ENCODE measurements around the gene FKBP1A.

DNA sequence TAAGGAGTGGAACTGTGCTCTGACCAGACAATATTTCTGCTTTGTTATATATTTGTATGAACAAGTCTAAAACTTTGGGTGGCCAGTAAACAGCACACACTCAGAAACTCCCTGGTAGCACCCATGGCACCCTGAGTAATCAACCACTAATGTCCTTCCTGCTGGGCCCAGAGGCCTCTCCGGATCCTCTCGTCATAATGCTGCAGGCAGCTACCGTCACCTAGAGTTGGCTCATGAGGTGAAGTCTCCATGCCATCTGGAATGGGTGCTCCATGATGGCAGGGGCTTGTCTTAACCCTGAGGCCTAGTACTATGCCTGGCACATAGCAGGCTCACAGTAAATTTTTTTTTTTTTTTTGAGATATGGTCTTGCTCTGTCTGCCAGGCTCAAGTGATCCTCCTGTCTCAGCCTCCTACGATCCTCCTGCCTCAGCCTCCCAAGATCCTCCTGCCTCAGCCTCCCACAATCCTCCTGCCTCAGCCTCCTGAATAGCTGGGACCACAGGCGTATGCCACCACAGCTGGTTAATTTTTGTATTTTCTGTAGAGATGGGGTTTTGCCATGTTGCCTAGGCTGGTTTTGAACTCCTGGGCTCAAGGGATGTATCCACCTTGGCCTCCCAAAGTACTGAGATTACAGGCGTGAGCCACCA, 60.9 kb downstream of the FKBP1A start:
- TF ChIP-seq, protein P1, sequence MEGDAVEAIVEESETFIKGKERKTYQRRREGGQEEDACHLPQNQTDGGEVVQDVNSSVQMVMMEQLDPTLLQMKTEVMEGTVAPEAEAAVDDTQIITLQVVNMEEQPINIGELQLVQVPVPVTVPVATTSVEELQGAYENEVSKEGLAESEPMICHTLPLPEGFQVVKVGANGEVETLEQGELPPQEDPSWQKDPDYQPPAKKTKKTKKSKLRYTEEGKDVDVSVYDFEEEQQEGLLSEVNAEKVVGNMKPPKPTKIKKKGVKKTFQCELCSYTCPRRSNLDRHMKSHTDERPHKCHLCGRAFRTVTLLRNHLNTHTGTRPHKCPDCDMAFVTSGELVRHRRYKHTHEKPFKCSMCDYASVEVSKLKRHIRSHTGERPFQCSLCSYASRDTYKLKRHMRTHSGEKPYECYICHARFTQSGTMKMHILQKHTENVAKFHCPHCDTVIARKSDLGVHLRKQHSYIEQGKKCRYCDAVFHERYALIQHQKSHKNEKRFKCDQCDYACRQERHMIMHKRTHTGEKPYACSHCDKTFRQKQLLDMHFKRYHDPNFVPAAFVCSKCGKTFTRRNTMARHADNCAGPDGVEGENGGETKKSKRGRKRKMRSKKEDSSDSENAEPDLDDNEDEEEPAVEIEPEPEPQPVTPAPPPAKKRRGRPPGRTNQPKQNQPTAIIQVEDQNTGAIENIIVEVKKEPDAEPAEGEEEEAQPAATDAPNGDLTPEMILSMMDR (conservative IDR thresholded peaks at IDR 0.05 in 1 of 2, IDR thresholded peaks at IDR 0.05 in 1 of 2; ENCODE audit: extremely low read depth in 1 of 2, insufficient read depth in 1 of 2, low read depth in 1 of 2, low read length in 2 of 2), result no peak
- no peak for TF ChIP-seq EZH2 (IDR thresholded peaks at IDR 0.05; ENCODE audit: borderline replicate concordance, low read length)
